Loucy (cell line): ENCODE results near the gene MAP3K20.

Source experiments
- EZH2phosphoT487 ChIP-seq: fragments of 200-600 bp; IDR thresholded peaks from 2 replicates; pipeline ENCODE4 v1.6.1; 2018; ENCODE audit warnings: antibody characterized with exemption, mild to moderate bottlenecking, moderate library complexity, borderline replicate concordance
- TF ChIP-seq, protein P1 (sequence below): fragments of 200-600 bp; sonication (generic); conservative IDR thresholded peaks from 2 replicates; pipeline ENCODE4 v1.5.1; 2014; ENCODE audit warnings: mild to moderate bottlenecking, antibody characterized with exemption, low read length

DNA sequence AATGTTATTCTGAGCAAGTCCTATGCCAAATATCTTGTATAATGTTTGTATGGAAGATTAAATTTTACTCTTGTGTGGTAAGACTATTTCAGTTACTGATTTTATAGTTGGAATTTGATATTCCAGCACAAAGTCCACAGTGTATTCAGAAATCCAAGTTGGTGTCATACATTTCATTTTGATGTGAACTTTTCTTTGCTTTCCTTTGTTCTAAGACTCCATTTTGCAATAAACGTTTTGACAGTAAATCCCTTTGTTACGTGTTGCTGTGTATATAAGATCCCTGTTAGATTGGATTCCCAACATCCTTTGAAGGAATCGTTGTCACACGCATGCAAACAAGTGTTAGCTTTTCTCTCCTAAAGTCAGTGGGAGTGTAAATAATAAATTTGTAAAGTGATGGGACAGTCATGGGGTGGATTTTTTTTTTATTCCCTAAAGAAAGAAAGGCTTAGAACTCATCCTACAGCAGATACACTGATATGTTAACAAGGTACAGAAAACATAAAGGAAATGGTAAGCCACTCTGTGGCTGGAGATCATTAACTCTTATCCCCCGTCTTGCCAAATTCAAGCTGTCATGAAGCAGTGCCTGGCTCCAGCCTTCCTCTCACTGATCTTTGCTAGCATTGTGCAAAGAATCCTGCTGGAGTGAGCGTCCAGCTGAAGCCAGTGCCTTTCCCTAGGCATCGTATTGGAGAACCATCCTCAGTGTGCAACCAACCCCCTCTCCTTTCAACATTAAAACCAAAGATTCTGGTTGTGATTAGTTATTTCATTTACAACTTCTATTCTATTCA, 151.5 kb downstream of the MAP3K20 start:
- TF ChIP-seq, protein P1, sequence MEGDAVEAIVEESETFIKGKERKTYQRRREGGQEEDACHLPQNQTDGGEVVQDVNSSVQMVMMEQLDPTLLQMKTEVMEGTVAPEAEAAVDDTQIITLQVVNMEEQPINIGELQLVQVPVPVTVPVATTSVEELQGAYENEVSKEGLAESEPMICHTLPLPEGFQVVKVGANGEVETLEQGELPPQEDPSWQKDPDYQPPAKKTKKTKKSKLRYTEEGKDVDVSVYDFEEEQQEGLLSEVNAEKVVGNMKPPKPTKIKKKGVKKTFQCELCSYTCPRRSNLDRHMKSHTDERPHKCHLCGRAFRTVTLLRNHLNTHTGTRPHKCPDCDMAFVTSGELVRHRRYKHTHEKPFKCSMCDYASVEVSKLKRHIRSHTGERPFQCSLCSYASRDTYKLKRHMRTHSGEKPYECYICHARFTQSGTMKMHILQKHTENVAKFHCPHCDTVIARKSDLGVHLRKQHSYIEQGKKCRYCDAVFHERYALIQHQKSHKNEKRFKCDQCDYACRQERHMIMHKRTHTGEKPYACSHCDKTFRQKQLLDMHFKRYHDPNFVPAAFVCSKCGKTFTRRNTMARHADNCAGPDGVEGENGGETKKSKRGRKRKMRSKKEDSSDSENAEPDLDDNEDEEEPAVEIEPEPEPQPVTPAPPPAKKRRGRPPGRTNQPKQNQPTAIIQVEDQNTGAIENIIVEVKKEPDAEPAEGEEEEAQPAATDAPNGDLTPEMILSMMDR: no peak
- TF ChIP-seq EZH2phosphoT487: no peak
